ENCODE data around the gene SSU72. TPM values are rescaled to one million over a fixed set of nuclear protein-coding genes. Genes with fewer than 3 reads are reported as not detected.

Gene SSU72
- total RNA-seq, 1 experiment from 2014 or later: 193 TPM

DNA sequence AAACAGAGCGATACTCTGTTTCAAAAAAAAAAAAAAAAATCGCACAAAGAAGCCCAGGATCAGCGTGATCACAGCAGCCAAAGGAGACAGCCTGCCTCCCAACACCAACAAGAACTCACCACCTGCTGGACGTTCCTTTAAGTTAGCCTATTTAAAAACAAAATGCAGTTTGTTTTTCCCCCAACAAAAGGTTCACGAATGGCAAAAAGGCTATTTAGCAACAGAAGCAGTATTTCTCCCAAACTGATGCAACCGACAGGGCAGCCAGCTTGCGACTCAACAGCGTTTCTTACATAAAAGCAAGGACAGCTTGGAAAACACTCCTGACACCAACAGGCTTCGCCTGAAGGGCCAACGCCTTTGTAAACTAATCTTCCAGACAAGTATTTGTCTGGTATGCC, 6.8 kb downstream of the SSU72 start:
- ChIA-PET POLR2A (ENCODE audit: low non-redundant PET) (no interaction called here), CTCF (no interaction called here)
- peaks cover 1% of the 10 kb centered on the region for H3K4me1 ChIP-seq (ENCODE audit: insufficient read depth, low read length, poor library complexity, severe bottlenecking)
- DNase-seq (ENCODE audit: low spot score): no peak
- peaks cover 60% of the 10 kb centered on the region for H3K36me3 ChIP-seq (ENCODE audit: insufficient read depth, low read length, poor library complexity, severe bottlenecking)
- BruUV-seq (replicated peaks): no TSS peak
- no peaks in the 10 kb centered on the region for H3K9me3 ChIP-seq (ENCODE audit: low read depth, low read length, poor library complexity, severe bottlenecking)
- TF ChIP-seq EZH2 (IDR thresholded peaks at IDR 0.05; ENCODE audit: borderline replicate concordance, low read depth, low read length, poor library complexity, severe bottlenecking): no peak
- TF ChIP-seq, protein P1, sequence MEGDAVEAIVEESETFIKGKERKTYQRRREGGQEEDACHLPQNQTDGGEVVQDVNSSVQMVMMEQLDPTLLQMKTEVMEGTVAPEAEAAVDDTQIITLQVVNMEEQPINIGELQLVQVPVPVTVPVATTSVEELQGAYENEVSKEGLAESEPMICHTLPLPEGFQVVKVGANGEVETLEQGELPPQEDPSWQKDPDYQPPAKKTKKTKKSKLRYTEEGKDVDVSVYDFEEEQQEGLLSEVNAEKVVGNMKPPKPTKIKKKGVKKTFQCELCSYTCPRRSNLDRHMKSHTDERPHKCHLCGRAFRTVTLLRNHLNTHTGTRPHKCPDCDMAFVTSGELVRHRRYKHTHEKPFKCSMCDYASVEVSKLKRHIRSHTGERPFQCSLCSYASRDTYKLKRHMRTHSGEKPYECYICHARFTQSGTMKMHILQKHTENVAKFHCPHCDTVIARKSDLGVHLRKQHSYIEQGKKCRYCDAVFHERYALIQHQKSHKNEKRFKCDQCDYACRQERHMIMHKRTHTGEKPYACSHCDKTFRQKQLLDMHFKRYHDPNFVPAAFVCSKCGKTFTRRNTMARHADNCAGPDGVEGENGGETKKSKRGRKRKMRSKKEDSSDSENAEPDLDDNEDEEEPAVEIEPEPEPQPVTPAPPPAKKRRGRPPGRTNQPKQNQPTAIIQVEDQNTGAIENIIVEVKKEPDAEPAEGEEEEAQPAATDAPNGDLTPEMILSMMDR (conservative IDR thresholded peaks at IDR 0.05; ENCODE audit: low read depth, low read length): no peak
- no peak overlapping the region for H3K27ac ChIP-seq (ENCODE audit: low read depth, low read length, poor library complexity, severe bottlenecking)
- H3K27me3 ChIP-seq (replicated peaks; ENCODE audit: insufficient read depth, low read depth, low read length, poor library complexity): no peaks in the 10 kb centered on the region
- no peak overlapping the region for H3K4me3 ChIP-seq (ENCODE audit: low read depth, low read length, poor library complexity, severe bottlenecking)
- intact Hi-C loops (cut with micrococcal nuclease; ENCODE audit: unreplicated experiment): no loop called here

DNA sequence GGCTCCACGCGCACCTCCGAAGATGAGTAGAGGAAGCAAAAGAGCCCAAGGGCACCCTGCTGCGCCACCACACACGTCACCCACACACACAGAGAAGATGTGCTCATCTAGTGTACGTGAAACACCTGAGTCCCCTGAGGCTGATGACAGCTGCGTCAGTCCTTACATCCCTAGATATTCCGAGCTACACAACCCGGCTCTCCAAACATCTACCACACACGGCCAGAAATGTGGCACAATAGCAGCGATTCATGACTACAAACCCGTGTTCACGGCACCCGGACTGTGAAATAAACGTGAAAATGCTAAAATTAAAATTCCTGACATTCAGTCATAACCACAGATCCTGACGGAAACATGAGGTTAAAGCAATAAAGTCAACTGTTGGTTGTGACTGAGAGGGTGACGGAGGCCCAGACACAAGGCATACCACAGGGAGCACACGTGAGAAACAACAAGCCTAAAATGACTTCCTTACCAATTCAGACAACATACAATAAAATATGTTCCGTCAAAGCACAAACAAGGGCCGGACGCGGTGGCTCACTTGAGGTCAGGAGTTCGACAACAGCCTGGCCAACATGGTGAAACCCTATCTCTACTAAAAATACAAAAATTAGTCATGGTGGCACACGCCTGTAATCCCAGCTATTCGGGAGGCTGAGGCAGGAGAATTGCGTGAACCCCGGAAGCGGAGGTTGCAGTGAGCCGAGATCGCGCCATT, 7.3 kb downstream of the SSU72 start:
- peaks cover 60% of the 10 kb centered on the region for H3K36me3 ChIP-seq (ENCODE audit: insufficient read depth, low read length, poor library complexity, severe bottlenecking)
- ChIA-PET CTCF (no interaction called here), POLR2A (ENCODE audit: low non-redundant PET) (no interaction called here)
- no peaks in the 10 kb centered on the region for H3K27me3 ChIP-seq (replicated peaks; ENCODE audit: insufficient read depth, low read depth, low read length, poor library complexity)
- H3K27ac ChIP-seq (ENCODE audit: low read depth, low read length, poor library complexity, severe bottlenecking): no peak overlapping the region
- no peaks in the 10 kb centered on the region for H3K9me3 ChIP-seq (ENCODE audit: low read depth, low read length, poor library complexity, severe bottlenecking)
- intact Hi-C loops (cut with micrococcal nuclease; ENCODE audit: unreplicated experiment): no loop called here
- TF ChIP-seq, protein P1 (conservative IDR thresholded peaks at IDR 0.05; ENCODE audit: low read depth, low read length): no peak
- TF ChIP-seq EZH2 (IDR thresholded peaks at IDR 0.05; ENCODE audit: borderline replicate concordance, low read depth, low read length, poor library complexity, severe bottlenecking): no peak
- no peak for DNase-seq (ENCODE audit: low spot score)
- H3K4me1 ChIP-seq (ENCODE audit: insufficient read depth, low read length, poor library complexity, severe bottlenecking): no peaks in the 10 kb centered on the region
- BruUV-seq (replicated peaks): no TSS peak
- no peak overlapping the region for H3K4me3 ChIP-seq (ENCODE audit: low read depth, low read length, poor library complexity, severe bottlenecking)

DNA sequence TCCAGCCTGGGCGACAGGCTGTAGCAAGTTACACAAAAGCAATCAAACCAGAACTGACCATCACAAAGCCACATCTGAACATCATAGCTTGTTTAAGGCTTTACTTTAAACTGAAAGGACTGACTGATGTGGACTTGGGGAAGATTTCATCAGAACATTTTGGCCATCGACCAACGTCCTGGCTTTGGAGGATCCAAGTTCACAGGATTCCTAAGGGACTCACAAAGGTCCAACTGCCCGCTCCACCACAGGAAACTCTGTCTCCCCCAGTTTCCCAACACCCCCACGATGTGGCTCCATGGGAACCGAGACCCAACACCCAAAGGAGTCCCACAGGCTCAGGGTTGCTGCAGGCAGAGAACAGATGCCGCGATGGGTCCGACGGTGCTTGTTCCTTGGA, 9.3 kb downstream of the SSU72 start:
- H3K4me3 ChIP-seq (ENCODE audit: low read depth, low read length, poor library complexity, severe bottlenecking): no peak overlapping the region
- BruUV-seq (replicated peaks): no TSS peak
- TF ChIP-seq, protein P1 (conservative IDR thresholded peaks at IDR 0.05; ENCODE audit: low read depth, low read length): no peak
- no peak for TF ChIP-seq EZH2 (IDR thresholded peaks at IDR 0.05; ENCODE audit: borderline replicate concordance, low read depth, low read length, poor library complexity, severe bottlenecking)
- peaks cover 61% of the 10 kb centered on the region for H3K36me3 ChIP-seq (ENCODE audit: insufficient read depth, low read length, poor library complexity, severe bottlenecking)
- peak overlapping the region; percentile 19 for H3K27ac ChIP-seq (ENCODE audit: low read depth, low read length, poor library complexity, severe bottlenecking)
- intact Hi-C loops (cut with micrococcal nuclease; ENCODE audit: unreplicated experiment): no loop called here
- ChIA-PET POLR2A (ENCODE audit: low non-redundant PET) (no interaction called here), CTCF (no interaction called here)
- no peaks in the 10 kb centered on the region for H3K4me1 ChIP-seq (ENCODE audit: insufficient read depth, low read length, poor library complexity, severe bottlenecking)
- H3K27me3 ChIP-seq (replicated peaks; ENCODE audit: insufficient read depth, low read depth, low read length, poor library complexity): no peaks in the 10 kb centered on the region
- H3K9me3 ChIP-seq (ENCODE audit: low read depth, low read length, poor library complexity, severe bottlenecking): no peaks in the 10 kb centered on the region
- no peak for DNase-seq (ENCODE audit: low spot score)
